Osteoblast (primary cell): Measurements from ENCODE around the gene CD320. TPM values are rescaled to one million over a fixed set of nuclear protein-coding genes. Genes with fewer than 3 reads are reported as not detected.

Experiments used
- DNase-seq: peaks from one replicate; pipeline ENCODE4 v3.0.0; 2011; ENCODE audit warnings: low spot score, mixed read lengths; ENCODE audit not compliant: insufficient read length; ENCODE audit errors: missing footprints
- H2AFZ ChIP-seq: 2 replicates; pipeline ENCODE4 v1.6.0; 2011; ENCODE audit warnings: mild to moderate bottlenecking, low read length
- H3K27ac ChIP-seq: 2 replicates; pipeline ENCODE4 v1.5.1; 2011; ENCODE audit warnings: mild to moderate bottlenecking, low read depth, low read length, moderate library complexity
- H3K27me3 ChIP-seq: 2 replicates; pipeline ENCODE4 v1.6.0; 2012; ENCODE audit warnings: mild to moderate bottlenecking, control low read depth, inconsistent platforms, low read length, moderate library complexity; ENCODE audit not compliant: insufficient read depth
- H3K36me3 ChIP-seq: 2 replicates; pipeline ENCODE4 v1.5.1; 2011; ENCODE audit warnings: mild to moderate bottlenecking, low read length, control low read depth, moderate library complexity; ENCODE audit not compliant: insufficient read depth
- H3K4me1 ChIP-seq: 2 replicates; pipeline ENCODE4 v1.5.1; 2011; ENCODE audit warnings: mild to moderate bottlenecking, low read length, control low read depth, moderate library complexity; ENCODE audit not compliant: insufficient read depth
- H3K4me2 ChIP-seq: 2 replicates; pipeline ENCODE4 v1.6.0; 2011; ENCODE audit warnings: mild to moderate bottlenecking, low read length; ENCODE audit not compliant: insufficient read depth
- H3K4me3 ChIP-seq: fragments of 200-600 bp; sonication (generic); 3 replicates; pipeline ENCODE4 v1.5.1; 2012; ENCODE audit warnings: mild to moderate bottlenecking, low read length, inconsistent platforms; ENCODE audit not compliant: insufficient read depth
- H3K79me2 ChIP-seq: 2 replicates; pipeline ENCODE4 v1.6.0; 2012; ENCODE audit warnings: mild to moderate bottlenecking, low read length, control low read depth, inconsistent platforms; ENCODE audit not compliant: insufficient read depth
- H3K9me3 ChIP-seq: 2 replicates; pipeline ENCODE4 v1.5.1; 2011; ENCODE audit warnings: low read depth, low read length, control low read depth
- H4K20me1 ChIP-seq: 2 replicates; pipeline ENCODE4 v1.6.0; 2012; ENCODE audit warnings: mild to moderate bottlenecking, low read length, control low read depth; ENCODE audit not compliant: insufficient read depth
- CTCF ChIP-seq: IDR thresholded peaks from 2 replicates; pipeline ENCODE4 v1.5.1; 2011; ENCODE audit warnings: mild to moderate bottlenecking, low read depth, low read length, moderate library complexity; ENCODE audit errors: extremely low read depth
- total RNA-seq: library from RNA; depleted of rRNA; stranded (reverse); fragments of >200 nt; gene quantifications from 2 replicates; pipeline ENCODE4 v1.2.3, GENCODE V29; 2012

The CD320 gene
- total RNA-seq, 1 donor: 22.8 TPM

- H4K20me1 ChIP-seq: no peaks in the 10 kb centered on the region
Measured at GRCh38 chr19:8334458-8335342, 26.5 kb upstream of the CD320 start.

GRCh38 chr19:8333767-8334457 lies 25.8 kb upstream of the CD320 start:
- no peak for TF ChIP-seq CTCF
- H3K79me2 ChIP-seq: no peaks in the 10 kb centered on the region
- H3K36me3 ChIP-seq: no peaks in the 10 kb centered on the region
- H3K4me2 ChIP-seq: no peak overlapping the region
- no peaks in the 10 kb centered on the region for H3K4me1 ChIP-seq
- H3K9me3 ChIP-seq: no peaks in the 10 kb centered on the region
- peaks cover 32% of the 10 kb centered on the region for H3K27me3 ChIP-seq
- peak; percentile 63 for DNase-seq
- no peak overlapping the region for H2AFZ ChIP-seq
- no peak overlapping the region for H3K4me3 ChIP-seq
- no peak overlapping the region for H3K27ac ChIP-seq
- H4K20me1 ChIP-seq: no peaks in the 10 kb centered on the region

More at GRCh38 chr19:8334458-8335342, 26.5 kb upstream of the CD320 start:
- DNase-seq: peak; percentile 95
- Histone ChIP-seq H3K4me3 (no peak overlapping the region), H3K27ac (no peak overlapping the region), H3K36me3 (no peaks in the 10 kb centered on the region), H3K27me3 (peaks cover 34% of the 10 kb centered on the region), H2AFZ (no peak overlapping the region), H3K4me2 (no peak overlapping the region), H3K4me1 (no peaks in the 10 kb centered on the region), H3K9me3 (no peaks in the 10 kb centered on the region), H3K79me2 (no peaks in the 10 kb centered on the region)
- TF ChIP-seq CTCF: no peak

GRCh38 chr19:8332976-8333766 lies 25.0 kb upstream of the CD320 start:
- H2AFZ ChIP-seq: no peak overlapping the region
- no peaks in the 10 kb centered on the region for H4K20me1 ChIP-seq
- peaks cover 30% of the 10 kb centered on the region for H3K27me3 ChIP-seq
- peak; percentile 88 for DNase-seq
- no peaks in the 10 kb centered on the region for H3K79me2 ChIP-seq
- no peaks in the 10 kb centered on the region for H3K36me3 ChIP-seq
- no peak overlapping the region for H3K4me3 ChIP-seq
- H3K4me1 ChIP-seq: no peaks in the 10 kb centered on the region
- no peak overlapping the region for H3K27ac ChIP-seq
- no peak overlapping the region for H3K4me2 ChIP-seq
- TF ChIP-seq CTCF: no peak
- no peaks in the 10 kb centered on the region for H3K9me3 ChIP-seq
